IMR-90 (cell line): ENCODE results near the gene ANO2. TPM values are rescaled to one million over a fixed set of nuclear protein-coding genes. Genes with fewer than 3 reads are reported as not detected.

Experiments used
- ATAC-seq: fragments of 200-7000 bp; cut with Tn5 transposase; 2 replicates; pipeline ENCODE4 v1.9.1; 2020; ENCODE audit warnings: low read depth, mild to moderate bottlenecking, moderate library complexity
- BruUV-seq: library from RNA; stranded (reverse); fragments of 400-500 nt; replicated peaks from 2 replicates; lab custom pipeline; 2021; lab: Mats Ljungman, UMichigan
- CTCF ChIA-PET: fragments of 300-600 bp; formaldehyde crosslinking; extraction: SDS; loops from one replicate; lab custom pipeline; 2021; ENCODE audit warnings: antibody characterized with exemption; lab: Yijun Ruan, JAX
- POLR2A ChIA-PET: fragments of 300-600 bp; sonication (Branson Sonifier 250); formaldehyde crosslinking; loops from one replicate; lab custom pipeline; 2022; ENCODE audit warnings: antibody characterized with exemption; ENCODE audit not compliant: unreplicated experiment; lab: Charles Lee
- DNase-seq: peaks from one replicate; pipeline ENCODE4 v3.0.0; 2013
- H2AFZ ChIP-seq: replicated peaks from 2 replicates; pipeline ENCODE3; 2013; ENCODE audit warnings: low read length, mild to moderate bottlenecking; ENCODE audit not compliant: poor library complexity
- H2AK5ac ChIP-seq: 2 replicates; pipeline ENCODE4 v1.6.1; 2013; ENCODE audit warnings: low read depth, low read length, inconsistent platforms
- H2AK9ac ChIP-seq: replicated peaks from 2 replicates; pipeline ENCODE3; 2013; ENCODE audit warnings: mild to moderate bottlenecking, low read depth, low read length, moderate library complexity; ENCODE audit not compliant: poor library complexity
- H2BK120ac ChIP-seq: 2 replicates; pipeline ENCODE4 v1.6.1; 2013; ENCODE audit warnings: low read depth, low read length, inconsistent platforms
- H2BK15ac ChIP-seq: 3 replicates; pipeline ENCODE4 v1.6.1; 2013; ENCODE audit warnings: low read depth, low read length, inconsistent platforms
- H2BK20ac ChIP-seq: 2 replicates; pipeline ENCODE4 v1.6.1; 2013; ENCODE audit warnings: low read depth, mild to moderate bottlenecking, inconsistent platforms, low read length, moderate library complexity
- H2BK5ac ChIP-seq: 2 replicates; pipeline ENCODE4 v1.6.1; 2013; ENCODE audit warnings: mild to moderate bottlenecking, low read depth, low read length, inconsistent platforms; ENCODE audit not compliant: poor library complexity, severe bottlenecking
- H3K14ac ChIP-seq: replicated peaks from 2 replicates; pipeline ENCODE4 v1.6.1; 2013; ENCODE audit warnings: low read depth, low read length, inconsistent platforms
- H3K18ac ChIP-seq: 2 replicates; pipeline ENCODE4 v1.6.1; 2013; ENCODE audit warnings: low read depth, low read length, control low read depth
- H3K23ac ChIP-seq: 2 replicates; pipeline ENCODE4 v1.6.1; 2013; ENCODE audit warnings: low read depth, low read length, inconsistent platforms
- H3K27ac ChIP-seq: 2 replicates; pipeline ENCODE4 v1.5.1; 2013; ENCODE audit warnings: mild to moderate bottlenecking, control low read depth, low read length; ENCODE audit not compliant: insufficient read depth
- H3K27me3 ChIP-seq: 2 replicates; pipeline ENCODE4 v1.6.1; 2013; ENCODE audit warnings: low read length; ENCODE audit not compliant: control insufficient read depth, insufficient read depth
- H3K36me3 ChIP-seq: 2 replicates; pipeline ENCODE4 v1.6.1; 2013; ENCODE audit warnings: low read length, mixed read lengths; ENCODE audit not compliant: control insufficient read depth, insufficient read depth
- H3K4ac ChIP-seq: 2 replicates; pipeline ENCODE4 v1.6.1; 2013; ENCODE audit warnings: low read depth, low read length, inconsistent platforms
- H3K4me1 ChIP-seq: 2 replicates; pipeline ENCODE4 v1.6.1; 2013; ENCODE audit warnings: low read length, mixed read lengths; ENCODE audit not compliant: control insufficient read depth, insufficient read depth
- H3K4me2 ChIP-seq: 2 replicates; pipeline ENCODE4 v1.6.1; 2013; ENCODE audit warnings: low read depth, mild to moderate bottlenecking, control low read depth, low read length, moderate library complexity
- H3K4me3 ChIP-seq: 2 replicates; pipeline ENCODE4 v1.5.1; 2013; ENCODE audit warnings: low read depth, mild to moderate bottlenecking, control low read depth, low read length, moderate library complexity; ENCODE audit not compliant: insufficient read depth
- H3K56ac ChIP-seq: 2 replicates; pipeline ENCODE4 v1.6.1; 2013; ENCODE audit warnings: low read length, inconsistent platforms; ENCODE audit not compliant: insufficient read depth; ENCODE audit errors: extremely low read depth
- H3K79me1 ChIP-seq, 2 experiments: 2 replicates each; pipeline ENCODE4 v1.6.1; 2013; ENCODE audit warnings: low read length in 2 of 2, inconsistent platforms in 1 of 2, low read depth in 1 of 2
- H3K9ac ChIP-seq: 2 replicates; pipeline ENCODE4 v1.6.1; 2013; ENCODE audit warnings: low read depth, low read length, control low read depth
- H3K9me1 ChIP-seq: 2 replicates; pipeline ENCODE4 v1.6.1; 2013; ENCODE audit warnings: low read length, inconsistent platforms; ENCODE audit not compliant: insufficient read depth
- H3K9me3 ChIP-seq: 2 replicates; pipeline ENCODE4 v1.6.1; 2013; ENCODE audit warnings: low read length; ENCODE audit not compliant: control insufficient read depth, insufficient read depth
- H4K20me1 ChIP-seq: 2 replicates; pipeline ENCODE4 v1.6.1; 2013; ENCODE audit warnings: low read length, inconsistent platforms; ENCODE audit not compliant: insufficient read depth
- H4K5ac ChIP-seq: 2 replicates; pipeline ENCODE4 v1.6.1; 2013; ENCODE audit warnings: mild to moderate bottlenecking, low read depth, low read length, control low read depth
- H4K8ac ChIP-seq, 2 experiments: 2 replicates each; pipeline ENCODE4 v1.6.1; 2013; ENCODE audit warnings: low read depth in 2 of 2, low read length in 2 of 2, control low read depth in 1 of 2, inconsistent platforms in 1 of 2
- H4K91ac ChIP-seq: 2 replicates; pipeline ENCODE4 v1.6.1; 2013; ENCODE audit warnings: low read depth, low read length, inconsistent platforms; ENCODE audit not compliant: insufficient read depth
- BHLHE40 ChIP-seq: fragments of 150-350 bp; IDR thresholded peaks from 2 replicates; pipeline ENCODE4 v1.6.1; 2016; ENCODE audit warnings: mild to moderate bottlenecking, low read depth, low read length
- CEBPB ChIP-seq: IDR thresholded peaks from 2 replicates; pipeline ENCODE4 v1.6.1; 2012; ENCODE audit warnings: low read depth, low read length, improper control_type of control experiment
- CHD1 ChIP-seq: IDR thresholded peaks from 2 replicates; pipeline ENCODE4 v1.6.1; 2012; ENCODE audit warnings: low read depth, low read length, improper control_type of control experiment
- CTCF ChIP-seq: conservative IDR thresholded peaks from 2 replicates; pipeline ENCODE4 v1.5.1; 2012; ENCODE audit warnings: mild to moderate bottlenecking, low read depth, low read length, improper control_type of control experiment
- FOS ChIP-seq: fragments of 150-350 bp; IDR thresholded peaks from 2 replicates; pipeline ENCODE4 v1.6.1; 2016; ENCODE audit warnings: low read depth, low read length
- MAFK ChIP-seq: IDR thresholded peaks from 2 replicates; pipeline ENCODE4 v1.6.1; 2012; ENCODE audit warnings: low read depth, low read length, improper control_type of control experiment
- MAZ ChIP-seq: IDR thresholded peaks from 2 replicates; pipeline ENCODE4 v1.6.1; 2012; ENCODE audit warnings: low read depth, mild to moderate bottlenecking, low read length, improper control_type of control experiment, moderate library complexity, borderline replicate concordance
- MXI1 ChIP-seq: IDR thresholded peaks from 2 replicates; pipeline ENCODE4 v1.6.1; 2012; ENCODE audit warnings: low read depth, mild to moderate bottlenecking, low read length, moderate library complexity, borderline replicate concordance
- NFE2L2 ChIP-seq: fragments of 150-350 bp; IDR thresholded peaks from 2 replicates; pipeline ENCODE4 v1.6.1; 2016; ENCODE audit warnings: low read depth, mild to moderate bottlenecking, low read length
- POLR2A ChIP-seq: IDR thresholded peaks from 2 replicates; pipeline ENCODE4 v1.6.1; 2012; ENCODE audit warnings: mild to moderate bottlenecking, low read depth, low read length
- RAD21 ChIP-seq: IDR thresholded peaks from 2 replicates; pipeline ENCODE4 v1.6.1; 2012; ENCODE audit warnings: low read length, improper control_type of control experiment
- RCOR1 ChIP-seq: IDR thresholded peaks from 2 replicates; pipeline ENCODE4 v1.6.1; 2012; ENCODE audit warnings: mild to moderate bottlenecking, low read length, improper control_type of control experiment; ENCODE audit not compliant: insufficient replicate concordance
- RFX5 ChIP-seq: IDR thresholded peaks from 2 replicates; pipeline ENCODE4 v1.8.0; 2012; ENCODE audit warnings: low read depth, mild to moderate bottlenecking, low read length, moderate library complexity
- SMC3 ChIP-seq: fragments of 150-350 bp; IDR thresholded peaks from 2 replicates; pipeline ENCODE4 v1.6.1; 2016; ENCODE audit warnings: low read depth, mild to moderate bottlenecking, antibody characterized with exemption, low read length, moderate library complexity
- whole genome bisulfite sequencing, 2 experiments: methylation state at CpG; one replicate each; pipeline versions ENCODE4 v1.1.5 to v1.1.7; 2013; ENCODE audit warnings: missing lambda C conversion rate in 2 of 2; ENCODE audit not compliant: insufficient read length in 1 of 2; ENCODE audit errors: extremely low coverage in 2 of 2; 5-methylcytosine and 5-hydroxymethylcytosine counted together
- dilution Hi-C: fragments of 300-500 bp; cut with HindIII; formaldehyde crosslinking; loops from one replicate; pipeline ENCODE4 v1.14.3; 2018; ENCODE audit warnings: low sequenced_read_pairs; ENCODE audit not compliant: unreplicated experiment
- in situ Hi-C: fragments of 300-500 bp; cut with MboI; formaldehyde crosslinking; loops from 3 replicates; pipeline ENCODE4 v1.14.3; 2019; ENCODE audit warnings: low sequenced_read_pairs, inconsistent platforms, mixed read lengths
- intact Hi-C: fragments of 100-400 bp; cut with micrococcal nuclease; formaldehyde crosslinking; loops from 2 replicates; pipeline ENCODE4 v1.10.0; 2022
- polyA plus RNA-seq, 3 experiments: library from polyadenylated mRNA; depleted of rRNA; stranded (reverse); fragments of >200 nt; gene quantifications; 2 replicates each; pipeline ENCODE4 v1.2.3, GENCODE V29; 2012; ENCODE audit warnings: low replicate concordance in 1 of 3
- total RNA-seq: library from RNA; depleted of rRNA; stranded (reverse); fragments of >200 nt; gene quantifications from 2 replicates; pipeline ENCODE4 v1.2.3, GENCODE V29; 2012
- TF ChIP-seq, protein P1 (sequence below): fragments of 150-350 bp; IDR thresholded peaks from 2 replicates; pipeline ENCODE4 v1.6.1; 2016; ENCODE audit warnings: low read depth, mild to moderate bottlenecking, low read length, moderate library complexity, borderline replicate concordance
- TF ChIP-seq, protein P2 (sequence below): fragments of 150-350 bp; IDR thresholded peaks from 2 replicates; pipeline ENCODE4 v1.6.1; 2017; ENCODE audit warnings: mild to moderate bottlenecking, antibody characterized with exemption, low read length, low read depth

The ANO2 gene
- total and polyA plus RNA-seq, 2 of the 4 experiments (the other 2 are of a cell fraction): 0.22 TPM; not detected in 1

- H2BK15ac ChIP-seq: no peak overlapping the region; the same call in 2 of the 3 replicates
- no peak overlapping the region for H3K27ac ChIP-seq
- no peaks in the 10 kb centered on the region for H3K9me1 ChIP-seq
- dilution Hi-C loops: no loop called here
- no peaks in the 10 kb centered on the region for H4K20me1 ChIP-seq
- ChIA-PET POLR2A (no interaction called here), CTCF (no interaction called here)
- no peak overlapping the region for H3K9ac ChIP-seq
- DNase-seq (no peak), ATAC-seq (no peak)
- TF ChIP-seq FOS (no peak), MXI1 (no peak), SMC3 (no peak), CHD1 (no peak), POLR2A (no peak), MAFK (no peak), CTCF (no peak), RFX5 (no peak), RCOR1 (no peak), BHLHE40 (no peak), RAD21 (no peak), CEBPB (no peak), NFE2L2 (no peak), MAZ (no peak)
- TF ChIP-seq, protein P1, sequence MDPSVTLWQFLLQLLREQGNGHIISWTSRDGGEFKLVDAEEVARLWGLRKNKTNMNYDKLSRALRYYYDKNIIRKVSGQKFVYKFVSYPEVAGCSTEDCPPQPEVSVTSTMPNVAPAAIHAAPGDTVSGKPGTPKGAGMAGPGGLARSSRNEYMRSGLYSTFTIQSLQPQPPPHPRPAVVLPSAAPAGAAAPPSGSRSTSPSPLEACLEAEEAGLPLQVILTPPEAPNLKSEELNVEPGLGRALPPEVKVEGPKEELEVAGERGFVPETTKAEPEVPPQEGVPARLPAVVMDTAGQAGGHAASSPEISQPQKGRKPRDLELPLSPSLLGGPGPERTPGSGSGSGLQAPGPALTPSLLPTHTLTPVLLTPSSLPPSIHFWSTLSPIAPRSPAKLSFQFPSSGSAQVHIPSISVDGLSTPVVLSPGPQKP: no peak
- TF ChIP-seq, protein P2, sequence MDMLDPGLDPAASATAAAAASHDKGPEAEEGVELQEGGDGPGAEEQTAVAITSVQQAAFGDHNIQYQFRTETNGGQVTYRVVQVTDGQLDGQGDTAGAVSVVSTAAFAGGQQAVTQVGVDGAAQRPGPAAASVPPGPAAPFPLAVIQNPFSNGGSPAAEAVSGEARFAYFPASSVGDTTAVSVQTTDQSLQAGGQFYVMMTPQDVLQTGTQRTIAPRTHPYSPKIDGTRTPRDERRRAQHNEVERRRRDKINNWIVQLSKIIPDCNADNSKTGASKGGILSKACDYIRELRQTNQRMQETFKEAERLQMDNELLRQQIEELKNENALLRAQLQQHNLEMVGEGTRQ: no peak
- H2AFZ ChIP-seq: peak overlapping the region; percentile 73
- no peaks in the 10 kb centered on the region for H3K9me3 ChIP-seq
- intact Hi-C loops: no loop called here
- no peak overlapping the region for H4K8ac ChIP-seq
- H3K4ac ChIP-seq: peak overlapping the region; percentile 30; the same call in 1 of the 2 replicates
- H2AK5ac ChIP-seq: peak overlapping the region; percentile 40; the same call in 1 of the 2 replicates
- H3K4me2 ChIP-seq: no peak overlapping the region
- no peaks in the 10 kb centered on the region for H3K36me3 ChIP-seq
- no peak overlapping the region for H3K18ac ChIP-seq
- no peak overlapping the region for H2BK5ac ChIP-seq
- no peak overlapping the region for H3K4me3 ChIP-seq
- no peak overlapping the region for H3K23ac ChIP-seq
- no TSS peak for BruUV-seq
- H2BK20ac ChIP-seq: 0 out of 2 replicates have a peak overlapping the region, but pooled peaks have one; percentile 44
- no peaks in the 10 kb centered on the region; the same call in 1 of the 2 replicates for H3K27me3 ChIP-seq
- no peak overlapping the region for H4K5ac ChIP-seq
- H3K14ac ChIP-seq: no peak overlapping the region; the same call in 1 of the 2 replicates
- H3K79me1 ChIP-seq: no peaks in the 10 kb centered on the region
- 0 out of 2 replicates have a peak overlapping the region, but pooled peaks have one; percentile 35 for H2BK120ac ChIP-seq
- in situ Hi-C loops: no loop called here
- no peak overlapping the region for H3K56ac ChIP-seq
- 78% methylated on average over 5 of the region's 9 CpGs; no CpG with 5 or more reads in 1 of the 2 experiments for WGBS, 2 experiments
- H3K4me1 ChIP-seq: peaks cover 5% of the 10 kb centered on the region
- no peak overlapping the region for H4K91ac ChIP-seq
- no peak overlapping the region for H2AK9ac ChIP-seq
Measured at GRCh38 chr12:5809586-5809985, 135.5 kb downstream of the ANO2 start.
